HepG2 (cell line): Measurements from ENCODE around the gene TPM1. TPM values are rescaled to one million over a fixed set of nuclear protein-coding genes. Genes with fewer than 3 reads are reported as not detected.

Experiments used
- ATAC-seq: fragments of 200-7000 bp; cut with Tn5 transposase; 3 replicates; pipeline ENCODE4 v1.9.1; 2020; ENCODE audit warnings: mild to moderate bottlenecking, moderate library complexity
- BruUV-seq: library from RNA; stranded (reverse); fragments of 400-500 nt; replicated peaks from 2 replicates; lab custom pipeline; 2021; lab: Mats Ljungman, UMichigan
- CTCF ChIA-PET: fragments of 300-600 bp; formaldehyde crosslinking; extraction: SDS; loops from one replicate; lab custom pipeline; 2021; ENCODE audit warnings: low total read pairs, inconsistent platforms, low intra/inter-chr PET ratio; lab: Yijun Ruan, JAX
- POLR2A ChIA-PET: fragments of 350-600 bp; sonication (Branson Sonifier 250); formaldehyde crosslinking; loops from one replicate; lab custom pipeline; 2020; ENCODE audit warnings: antibody characterized with exemption, inconsistent platforms; lab: Yijun Ruan, JAX
- DNase-seq: peaks from one replicate; pipeline ENCODE4 v3.0.0-alpha.2; 2015; ENCODE audit warnings: low spot score
- FAIRE-seq: peaks from 3 replicates; lab custom pipeline; 2011; peaks lifted over from hg19 to GRCh38; lab: Jason Lieb, UNC
- H2AFZ ChIP-seq: one replicate; pipeline ENCODE4 v1.6.1; 2011; ENCODE audit warnings: low read length, inconsistent platforms
- H3K27ac ChIP-seq: fragments of 300-600 bp; 3 replicates; pipeline ENCODE4 v1.8.0; 2011; ENCODE audit warnings: mixed run types, mild to moderate bottlenecking, mixed read lengths, low read length, inconsistent platforms; ENCODE audit not compliant: insufficient read depth; ENCODE audit errors: extremely low read length
- H3K27me3 ChIP-seq, 2 experiments: fragments of 200-600 bp in 1 of 2; 2 replicates in 1 of 2; 3 replicates in 1 of 2; pipeline versions ENCODE4 v1.6.0 to v1.8.0; 2011; ENCODE audit warnings: low read length in 2 of 2, mild to moderate bottlenecking in 2 of 2, moderate library complexity in 2 of 2, inconsistent platforms in 1 of 2; ENCODE audit not compliant: insufficient read depth in 2 of 2, control insufficient read depth in 1 of 2
- H3K36me3 ChIP-seq, 2 experiments: fragments of 200-600 bp in 1 of 2; replicated peaks in 1 of 2; 2 replicates in 1 of 2; 3 replicates in 1 of 2; pipeline versions ENCODE4 v1.5.1 to v1.8.0; 2011; ENCODE audit warnings: low read length in 2 of 2, inconsistent platforms in 1 of 2; ENCODE audit not compliant: insufficient read depth in 2 of 2, control insufficient read depth in 1 of 2
- H3K4me1 ChIP-seq: 2 replicates; pipeline ENCODE4 v1.5.1; 2012; ENCODE audit warnings: low read length, inconsistent platforms; ENCODE audit not compliant: insufficient read depth
- H3K4me2 ChIP-seq: 2 replicates; pipeline ENCODE4 v1.6.0; 2011; ENCODE audit warnings: low read depth, low read length, inconsistent platforms
- H3K4me3 ChIP-seq, 3 experiments: fragments of 200-600 bp in 1 of 3; sonication (generic), shearing (Covaris generic) in 1 of 3; replicated peaks in 1 of 3; 2 replicates each; pipeline ENCODE4 v1.5.1; 2011 to 2016; ENCODE audit warnings: low read length in 3 of 3, inconsistent platforms in 2 of 3, low read depth in 2 of 3, mild to moderate bottlenecking in 2 of 3, control low read depth in 1 of 3, mixed read lengths in 1 of 3; ENCODE audit not compliant: insufficient read depth in 1 of 3
- H3K79me2 ChIP-seq: one replicate; pipeline ENCODE4 v1.6.1; 2011; ENCODE audit warnings: low read length, inconsistent platforms; ENCODE audit not compliant: insufficient read depth
- H3K9ac ChIP-seq: 2 replicates; pipeline ENCODE4 v1.6.0; 2011; ENCODE audit warnings: mild to moderate bottlenecking, low read depth, low read length, inconsistent platforms; ENCODE audit not compliant: insufficient read depth
- H3K9me3 ChIP-seq: 2 replicates; pipeline ENCODE4 v1.5.1; 2012; ENCODE audit warnings: mild to moderate bottlenecking, low read length
- H4K20me1 ChIP-seq: 2 replicates; pipeline ENCODE4 v1.6.0; 2011; ENCODE audit warnings: inconsistent platforms, mild to moderate bottlenecking, low read length, moderate library complexity; ENCODE audit not compliant: insufficient read depth
- GTF2F1 ChIP-seq: fragments of 150-350 bp; IDR thresholded peaks from 2 replicates; pipeline ENCODE4 v1.6.1; 2014; ENCODE audit warnings: low read length
- KLF11 ChIP-seq: IDR thresholded peaks from 2 replicates; pipeline ENCODE4 v1.6.1; 2016; ENCODE audit warnings: missing compliant biosample characterization
- MIER2 ChIP-seq: IDR thresholded peaks from 2 replicates; pipeline ENCODE4 v1.6.1; 2016; ENCODE audit warnings: missing biosample characterization, missing genetic modification reagents
- SALL1 ChIP-seq: sonication (generic); formaldehyde crosslinking; IDR thresholded peaks from 2 replicates; pipeline ENCODE4 v1.8.0; 2022; ENCODE audit warnings: mild to moderate bottlenecking, missing genetic modification reagents
- TAF1 ChIP-seq: sonication (generic); formaldehyde crosslinking; IDR thresholded peaks from 2 replicates; pipeline ENCODE4 v1.4.0; 2020; ENCODE audit warnings: missing genetic modification reagents
- ZNF703 ChIP-seq: sonication (generic); formaldehyde crosslinking; IDR thresholded peaks from 2 replicates; pipeline ENCODE4 v1.5.1; 2020; ENCODE audit warnings: missing genetic modification reagents, mild to moderate bottlenecking, moderate library complexity, borderline replicate concordance
- WGBS: methylation state at CpG from one replicate; pipeline ENCODE4 v1.1.6; 2017; ENCODE audit warnings: low lambda C conversion rate; 5-methylcytosine and 5-hydroxymethylcytosine counted together
- in situ Hi-C: cut with HindIII; loops from 2 replicates; pipeline ENCODE4 v1.10.0; 2017; ENCODE audit warnings: low pct_unique_long_range_greater_than_20kb; ENCODE audit not compliant: extremely low pct_ligation_motif_present
- intact Hi-C: fragments of 100-400 bp; cut with micrococcal nuclease; formaldehyde crosslinking; loops from one replicate; pipeline ENCODE4 v1.10.0; 2022; ENCODE audit not compliant: unreplicated experiment
- polyA plus RNA-seq, 8 experiments: library from polyadenylated mRNA; depleted of rRNA in 3 of 8; stranded (reverse) in 7 of 8; unstranded in 1 of 8; fragments of >200 nt; fragmentation: Illumina TruSeq in 4 of 8; extraction: Trizol in 4 of 8; gene quantifications; 2 replicates each; pipeline versions ENCODE4 v1.2.1 to v1.2.3, GENCODE V29; 2011 to 2016; ENCODE audit warnings: low read depth in 4 of 8, missing spikeins in 1 of 8, mixed read lengths in 1 of 8; ENCODE audit not compliant: insufficient read depth in 1 of 8
- total RNA-seq, 5 experiments: library from RNA; depleted of rRNA; stranded (reverse); fragments of >200 nt; fragmentation: Illumina TruSeq; extraction: Trizol; gene quantifications; 2 replicates each; pipeline ENCODE4 v1.2.3, GENCODE V29; 2016; ENCODE audit warnings: low read depth in 1 of 5
- TF ChIP-seq, protein P1 (sequence below), 2 experiments: fragments of 450-650 bp in 1 of 2; sonication (generic) in 1 of 2; formaldehyde crosslinking in 1 of 2; IDR thresholded peaks; 2 replicates each; pipeline versions ENCODE4 v1.6.1 to v1.8.0; 2016 to 2022; ENCODE audit warnings: antibody characterized with exemption in 1 of 2, mild to moderate bottlenecking in 1 of 2, missing genetic modification reagents in 1 of 2
- TF ChIP-seq, protein P2 (sequence below): sonication (generic); formaldehyde crosslinking; IDR thresholded peaks from 2 replicates; pipeline ENCODE4 v1.9.0; 2022; ENCODE audit warnings: low read depth, missing genetic modification reagents
- TF ChIP-seq, protein P3 (sequence below): sonication (generic); formaldehyde crosslinking; IDR thresholded peaks from 2 replicates; pipeline ENCODE4 v1.4.0; 2020; ENCODE audit warnings: mild to moderate bottlenecking, missing genetic modification reagents

The TPM1 gene
- total and polyA plus RNA-seq, 2 of the 13 experiments (the other 11 are each of a cell fraction or from before 2014, with no cell fraction given), result 98.9 to 109 TPM

DNA sequence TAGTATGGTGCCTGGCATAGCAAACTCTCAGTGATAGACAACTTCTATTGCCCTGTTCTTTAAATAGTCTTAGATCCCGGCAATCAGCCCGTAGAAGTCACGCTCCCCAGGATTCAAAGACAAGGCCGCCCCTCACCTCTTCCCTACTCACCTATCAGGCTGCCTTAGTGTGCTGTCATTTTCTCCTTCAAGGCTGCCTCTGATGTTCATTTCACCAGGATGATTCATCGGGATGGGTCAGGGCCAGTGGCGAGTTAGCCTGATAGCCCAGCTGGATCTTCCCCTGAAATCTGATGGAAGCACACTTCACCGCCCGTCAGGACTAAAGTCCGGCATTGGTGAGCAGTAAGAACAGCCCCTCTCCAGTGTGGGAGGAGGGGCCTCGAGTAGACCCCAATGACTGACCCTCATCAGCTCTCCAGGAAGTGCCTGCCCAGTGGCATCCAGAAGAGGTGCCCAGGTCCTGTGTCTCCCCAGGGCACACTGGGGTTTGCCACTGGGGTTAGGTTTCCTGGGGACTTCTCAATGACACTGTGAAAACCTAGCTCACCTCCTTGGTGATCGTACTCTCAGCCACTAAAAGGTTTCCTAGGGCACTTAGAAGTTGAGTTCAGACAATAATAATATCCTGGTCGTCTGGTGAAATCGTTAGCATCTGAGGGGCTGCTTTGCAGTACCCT, 37.5 kb downstream of the TPM1 start:
- no peak for FAIRE-seq
- 29% methylated on average over 9 of the region's 13 CpGs for WGBS
- BruUV-seq, result no TSS peak
- H3K9ac ChIP-seq, result no peak overlapping the region; the same call in 1 of the 2 replicates
- H3K4me3 ChIP-seq, result peak overlapping the region in 1 of 3 experiments; percentile 32; a peak in 2 of 6 replicates
- peak; percentile 62 for ATAC-seq
- POLR2A ChIA-PET, result interaction anchor here (0.6 to 4.9 kb wide), 7 partner anchors 9 to 192 kb away, joined by 3 to 32 read pairs (median 5); no protein-coding TSS in a partner anchor
- peak overlapping the region; percentile 38 for H3K27ac ChIP-seq
- in situ Hi-C loops, result no loop called here
- H3K9me3 ChIP-seq, result no peaks in the 10 kb centered on the region
- DNase-seq, result peak; percentile 62
- H3K4me1 ChIP-seq, result peaks cover 56% of the 10 kb centered on the region
- H4K20me1 ChIP-seq, result no peaks in the 10 kb centered on the region
- no peaks in the 10 kb centered on the region for H3K36me3 ChIP-seq
- H2AFZ ChIP-seq, result no peak overlapping the region
- peak overlapping the region; percentile 67 for H3K4me2 ChIP-seq
- CTCF ChIA-PET, result no interaction called here
- intact Hi-C loops, result no loop called here
- H3K27me3 ChIP-seq, result no peaks in the 10 kb centered on the region
- H3K79me2 ChIP-seq, result no peaks in the 10 kb centered on the region
- TF ChIP-seq, protein P1, sequence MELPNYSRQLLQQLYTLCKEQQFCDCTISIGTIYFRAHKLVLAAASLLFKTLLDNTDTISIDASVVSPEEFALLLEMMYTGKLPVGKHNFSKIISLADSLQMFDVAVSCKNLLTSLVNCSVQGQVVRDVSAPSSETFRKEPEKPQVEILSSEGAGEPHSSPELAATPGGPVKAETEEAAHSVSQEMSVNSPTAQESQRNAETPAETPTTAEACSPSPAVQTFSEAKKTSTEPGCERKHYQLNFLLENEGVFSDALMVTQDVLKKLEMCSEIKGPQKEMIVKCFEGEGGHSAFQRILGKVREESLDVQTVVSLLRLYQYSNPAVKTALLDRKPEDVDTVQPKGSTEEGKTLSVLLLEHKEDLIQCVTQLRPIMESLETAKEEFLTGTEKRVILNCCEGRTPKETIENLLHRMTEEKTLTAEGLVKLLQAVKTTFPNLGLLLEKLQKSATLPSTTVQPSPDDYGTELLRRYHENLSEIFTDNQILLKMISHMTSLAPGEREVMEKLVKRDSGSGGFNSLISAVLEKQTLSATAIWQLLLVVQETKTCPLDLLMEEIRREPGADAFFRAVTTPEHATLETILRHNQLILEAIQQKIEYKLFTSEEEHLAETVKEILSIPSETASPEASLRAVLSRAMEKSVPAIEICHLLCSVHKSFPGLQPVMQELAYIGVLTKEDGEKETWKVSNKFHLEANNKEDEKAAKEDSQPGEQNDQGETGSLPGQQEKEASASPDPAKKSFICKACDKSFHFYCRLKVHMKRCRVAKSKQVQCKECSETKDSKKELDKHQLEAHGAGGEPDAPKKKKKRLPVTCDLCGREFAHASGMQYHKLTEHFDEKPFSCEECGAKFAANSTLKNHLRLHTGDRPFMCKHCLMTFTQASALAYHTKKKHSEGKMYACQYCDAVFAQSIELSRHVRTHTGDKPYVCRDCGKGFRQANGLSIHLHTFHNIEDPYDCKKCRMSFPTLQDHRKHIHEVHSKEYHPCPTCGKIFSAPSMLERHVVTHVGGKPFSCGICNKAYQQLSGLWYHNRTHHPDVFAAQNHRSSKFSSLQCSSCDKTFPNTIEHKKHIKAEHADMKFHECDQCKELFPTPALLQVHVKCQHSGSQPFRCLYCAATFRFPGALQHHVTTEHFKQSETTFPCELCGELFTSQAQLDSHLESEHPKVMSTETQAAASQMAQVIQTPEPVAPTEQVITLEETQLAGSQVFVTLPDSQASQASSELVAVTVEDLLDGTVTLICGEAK (IDR thresholded peaks at IDR 0.05), result no peak
- TF ChIP-seq, protein P1 (CRISPR knock-in tag; IDR thresholded peaks at IDR 0.05), result no peak
- no peak for TF ChIP-seq KLF11 (CRISPR knock-in tag)
- TF ChIP-seq, protein P2, sequence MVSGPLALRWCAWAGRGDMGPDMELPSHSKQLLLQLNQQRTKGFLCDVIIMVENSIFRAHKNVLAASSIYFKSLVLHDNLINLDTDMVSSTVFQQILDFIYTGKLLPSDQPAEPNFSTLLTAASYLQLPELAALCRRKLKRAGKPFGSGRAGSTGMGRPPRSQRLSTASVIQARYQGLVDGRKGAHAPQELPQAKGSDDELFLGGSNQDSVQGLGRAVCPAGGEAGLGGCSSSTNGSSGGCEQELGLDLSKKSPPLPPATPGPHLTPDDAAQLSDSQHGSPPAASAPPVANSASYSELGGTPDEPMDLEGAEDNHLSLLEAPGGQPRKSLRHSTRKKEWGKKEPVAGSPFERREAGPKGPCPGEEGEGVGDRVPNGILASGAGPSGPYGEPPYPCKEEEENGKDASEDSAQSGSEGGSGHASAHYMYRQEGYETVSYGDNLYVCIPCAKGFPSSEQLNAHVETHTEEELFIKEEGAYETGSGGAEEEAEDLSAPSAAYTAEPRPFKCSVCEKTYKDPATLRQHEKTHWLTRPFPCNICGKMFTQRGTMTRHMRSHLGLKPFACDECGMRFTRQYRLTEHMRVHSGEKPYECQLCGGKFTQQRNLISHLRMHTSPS, result 0 out of 2 replicates have a peak, but pooled peaks have one; percentile 36
- no peak for TF ChIP-seq ZNF703 (CRISPR knock-in tag)
- no peak for TF ChIP-seq GTF2F1
- TF ChIP-seq MIER2 (CRISPR knock-in tag), result no peak
- TF ChIP-seq TAF1, result no peak
- TF ChIP-seq SALL1 (CRISPR knock-in tag), result peak; percentile 46
- TF ChIP-seq, protein P3, sequence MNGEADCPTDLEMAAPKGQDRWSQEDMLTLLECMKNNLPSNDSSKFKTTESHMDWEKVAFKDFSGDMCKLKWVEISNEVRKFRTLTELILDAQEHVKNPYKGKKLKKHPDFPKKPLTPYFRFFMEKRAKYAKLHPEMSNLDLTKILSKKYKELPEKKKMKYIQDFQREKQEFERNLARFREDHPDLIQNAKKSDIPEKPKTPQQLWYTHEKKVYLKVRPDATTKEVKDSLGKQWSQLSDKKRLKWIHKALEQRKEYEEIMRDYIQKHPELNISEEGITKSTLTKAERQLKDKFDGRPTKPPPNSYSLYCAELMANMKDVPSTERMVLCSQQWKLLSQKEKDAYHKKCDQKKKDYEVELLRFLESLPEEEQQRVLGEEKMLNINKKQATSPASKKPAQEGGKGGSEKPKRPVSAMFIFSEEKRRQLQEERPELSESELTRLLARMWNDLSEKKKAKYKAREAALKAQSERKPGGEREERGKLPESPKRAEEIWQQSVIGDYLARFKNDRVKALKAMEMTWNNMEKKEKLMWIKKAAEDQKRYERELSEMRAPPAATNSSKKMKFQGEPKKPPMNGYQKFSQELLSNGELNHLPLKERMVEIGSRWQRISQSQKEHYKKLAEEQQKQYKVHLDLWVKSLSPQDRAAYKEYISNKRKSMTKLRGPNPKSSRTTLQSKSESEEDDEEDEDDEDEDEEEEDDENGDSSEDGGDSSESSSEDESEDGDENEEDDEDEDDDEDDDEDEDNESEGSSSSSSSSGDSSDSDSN (CRISPR knock-in tag), result no peak
